ENCODE data around the gene ADRA1B.

The ADRA1B gene

DNA sequence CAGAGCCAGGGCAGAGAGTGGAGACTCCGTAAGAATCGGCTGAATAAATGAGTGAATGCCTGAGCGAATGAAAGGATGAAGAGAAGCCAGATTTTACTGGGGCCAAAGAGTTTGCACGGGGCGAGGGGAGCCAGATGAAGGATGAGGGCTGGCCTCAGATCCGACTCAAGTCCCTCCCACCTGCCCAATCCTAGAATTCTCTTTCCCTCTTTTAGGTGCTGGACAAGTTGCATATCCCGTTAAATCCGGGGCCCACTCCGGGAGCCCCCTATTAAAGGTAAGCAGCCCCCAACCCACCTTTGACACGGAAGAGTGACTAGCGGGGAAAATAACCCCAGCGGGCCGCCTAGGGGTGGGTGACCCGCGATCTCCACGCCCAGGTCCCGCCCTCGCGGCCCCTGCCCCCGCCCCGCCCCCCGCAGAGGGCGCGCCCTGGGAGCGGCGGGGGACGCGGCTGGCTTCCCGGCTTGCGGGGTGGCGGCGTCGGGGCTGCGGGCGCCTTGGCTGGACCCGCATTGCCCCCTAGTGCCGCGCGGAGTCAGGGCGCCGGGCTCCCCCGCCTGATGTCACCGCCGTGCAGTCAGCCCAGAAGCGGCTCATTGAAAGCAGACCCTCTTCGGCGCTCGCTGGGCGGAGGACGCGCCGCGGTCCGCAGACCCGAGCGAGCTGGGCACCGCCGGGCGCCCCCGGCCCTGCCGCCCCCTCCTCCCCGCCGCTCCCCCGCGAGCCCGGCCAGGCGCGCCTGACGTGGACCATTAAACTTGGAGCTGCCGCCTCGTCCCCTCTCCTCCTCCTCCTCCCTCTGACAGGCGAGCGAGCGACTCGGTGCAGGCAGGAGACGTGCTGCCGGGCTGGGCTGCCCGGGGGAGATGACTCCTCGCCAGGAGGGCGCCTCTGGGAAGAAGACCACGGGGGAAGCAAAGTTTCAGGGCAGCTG, at the start of gene ADRA1B:
TSS of gene ADRA1B (plus strand) at position 579 of the 937 bp plus-strand sequence. CDS start 424 bp downstream, outside the sequence.
- DNase-seq: no peak

GRCh38 chr5:159873680-159874079, 42.6 kb upstream of the ADRA1B start:
- DNase-seq: no peak

- no peak for DNase-seq
Observed at GRCh38 chr5:159874263-159874662, 42.0 kb upstream of the ADRA1B start.

DNA sequence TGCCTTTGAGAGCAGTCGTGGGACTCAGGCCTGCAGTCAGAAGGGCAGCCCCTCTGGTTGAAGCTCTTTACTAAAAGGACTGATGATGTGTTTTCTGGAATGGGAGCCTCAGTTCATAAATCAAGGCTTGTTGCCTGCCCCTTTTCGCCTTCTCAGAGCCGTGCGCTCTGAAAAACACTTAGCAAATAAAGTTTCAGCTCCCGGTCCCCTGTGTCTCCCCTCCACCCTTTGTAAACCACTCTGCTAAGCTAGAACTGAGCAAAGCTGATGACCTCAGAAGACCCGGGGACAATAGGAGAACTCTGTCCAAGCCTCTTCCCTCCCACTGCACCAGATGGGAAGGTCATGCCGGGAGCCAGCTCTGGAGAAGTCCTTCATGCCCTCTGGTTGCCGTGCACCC, 39.3 kb upstream of the ADRA1B start:
- DNase-seq: no peak

DNA sequence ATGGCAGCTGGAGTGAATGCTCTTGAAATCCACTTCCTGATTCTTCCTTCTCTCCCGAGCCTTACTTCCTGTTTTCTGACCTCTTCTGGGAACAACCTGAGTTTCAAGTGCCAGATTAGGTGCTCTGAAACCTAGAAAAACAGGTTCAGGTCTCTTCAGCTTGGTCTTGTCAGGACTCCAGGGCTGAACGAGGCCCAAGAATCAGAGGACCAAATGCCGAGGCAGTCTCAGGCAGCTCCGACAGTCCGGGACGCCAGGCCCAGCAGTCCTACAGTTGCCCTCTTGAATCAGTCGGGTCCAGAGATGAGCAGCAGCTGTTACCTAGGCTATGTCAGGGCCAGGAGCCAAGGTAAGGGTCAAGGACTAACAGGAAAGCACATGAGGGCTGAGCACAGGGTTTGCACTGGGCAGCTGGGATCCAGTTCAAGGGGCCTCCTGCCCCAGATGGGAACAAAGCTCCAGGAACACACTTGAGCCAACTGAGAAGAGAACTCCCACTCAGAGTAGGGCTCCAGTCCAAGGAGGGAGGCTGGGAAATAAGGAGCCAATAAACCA, 38.3 kb upstream of the ADRA1B start:
- DNase-seq: no peak

GRCh38 chr5:159878988-159879471, 37.3 kb upstream of the ADRA1B start:
- no peak for DNase-seq

DNA sequence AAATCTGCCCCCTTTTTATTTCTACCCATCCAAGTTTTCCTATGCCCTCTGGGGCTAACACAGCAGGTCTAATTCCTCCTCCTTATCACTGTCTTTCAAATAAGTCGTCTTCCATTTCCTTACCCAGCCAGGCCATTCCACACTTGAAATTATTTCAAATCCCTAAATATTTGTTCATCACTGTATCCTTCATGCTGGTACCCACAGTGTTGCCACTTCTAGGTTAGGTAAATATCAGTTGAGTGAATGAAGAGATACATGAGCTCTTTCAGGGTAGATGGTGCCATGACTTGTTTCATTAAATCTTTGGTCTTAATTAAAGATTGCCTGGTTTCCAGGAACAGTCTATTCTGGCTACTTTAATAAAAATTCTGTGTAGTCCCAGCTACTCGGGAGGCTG, 35.6 kb upstream of the ADRA1B start:
- no peak for DNase-seq

GRCh38 chr5:159881967-159882366, 34.3 kb upstream of the ADRA1B start:
- no peak for DNase-seq

- no peak for DNase-seq
Observed at GRCh38 chr5:159883522-159883950, 32.7 kb upstream of the ADRA1B start.

DNA sequence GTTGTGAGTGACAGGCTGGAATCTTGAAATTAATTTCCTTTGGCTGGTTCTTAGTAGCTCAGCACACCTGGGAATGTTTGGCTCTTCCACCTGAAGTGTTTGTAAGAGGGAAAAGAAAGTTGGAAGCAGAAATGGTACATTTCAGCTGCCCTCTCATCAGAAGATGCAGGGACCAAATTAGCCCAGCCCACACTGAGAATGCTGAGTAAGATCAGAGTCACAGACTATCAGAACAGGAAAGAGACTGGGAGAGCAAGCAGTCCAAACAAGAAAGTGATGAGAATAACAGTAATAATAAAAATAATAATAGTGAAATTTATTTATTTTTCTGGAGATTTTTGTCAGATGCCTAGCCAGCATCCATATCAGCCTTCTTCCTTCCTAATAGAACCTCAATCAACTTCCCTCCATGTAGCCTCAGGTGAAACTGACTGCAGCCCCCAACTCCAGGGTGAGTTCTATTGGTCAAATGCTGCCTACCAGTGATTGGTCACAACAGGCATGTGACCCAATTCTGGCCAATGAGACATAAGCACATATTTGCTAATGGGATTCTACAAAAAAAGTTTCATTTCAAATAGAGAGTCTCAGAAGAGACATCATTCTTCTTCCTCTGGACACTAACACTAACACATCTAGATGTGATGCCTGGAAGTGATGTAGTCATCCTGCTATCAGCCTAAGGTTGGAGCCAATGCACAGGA, 31.2 kb upstream of the ADRA1B start:
- DNase-seq: no peak

DNA sequence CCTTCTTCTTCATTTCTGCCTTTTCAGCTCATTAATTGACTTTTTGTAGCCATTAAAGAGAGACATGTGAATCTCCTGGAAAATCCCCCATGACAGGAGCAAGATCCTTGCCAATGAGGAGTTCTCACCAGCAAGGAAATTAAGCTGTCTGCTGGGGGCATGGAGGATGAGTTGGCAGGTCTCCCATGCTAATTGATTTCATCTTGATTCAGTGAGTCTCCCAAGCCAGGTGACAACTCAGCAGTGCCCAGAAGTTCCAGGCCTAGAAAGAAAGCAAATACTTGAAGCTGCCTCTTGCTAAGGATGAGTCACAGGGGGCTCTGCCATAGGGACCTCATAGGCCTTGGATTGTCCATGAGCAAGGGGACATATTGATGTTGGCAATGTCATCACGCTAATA, 30.0 kb upstream of the ADRA1B start:
- no peak for DNase-seq

- no peak for DNase-seq
Observed at GRCh38 chr5:159887050-159887449, 29.2 kb upstream of the ADRA1B start.

DNA sequence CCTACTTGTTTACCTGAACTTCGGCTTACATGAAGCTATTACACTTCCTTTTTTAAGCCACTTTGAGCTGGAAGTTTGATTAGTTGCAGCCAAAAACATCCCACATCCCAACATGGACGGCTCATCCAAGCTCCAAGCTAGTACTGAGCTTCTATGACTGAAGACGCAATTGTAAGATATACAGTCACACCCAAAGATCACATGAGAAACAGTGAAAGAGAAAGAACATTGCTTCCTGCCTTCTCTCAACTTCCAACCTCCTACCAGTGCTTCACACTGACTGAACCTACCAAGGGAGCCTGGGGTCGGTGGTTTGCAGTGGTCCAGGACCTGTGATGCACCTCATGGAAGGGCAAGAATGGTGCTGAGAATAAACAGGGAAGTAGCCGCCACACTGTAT, 27.4 kb upstream of the ADRA1B start:
- no peak for DNase-seq

DNA sequence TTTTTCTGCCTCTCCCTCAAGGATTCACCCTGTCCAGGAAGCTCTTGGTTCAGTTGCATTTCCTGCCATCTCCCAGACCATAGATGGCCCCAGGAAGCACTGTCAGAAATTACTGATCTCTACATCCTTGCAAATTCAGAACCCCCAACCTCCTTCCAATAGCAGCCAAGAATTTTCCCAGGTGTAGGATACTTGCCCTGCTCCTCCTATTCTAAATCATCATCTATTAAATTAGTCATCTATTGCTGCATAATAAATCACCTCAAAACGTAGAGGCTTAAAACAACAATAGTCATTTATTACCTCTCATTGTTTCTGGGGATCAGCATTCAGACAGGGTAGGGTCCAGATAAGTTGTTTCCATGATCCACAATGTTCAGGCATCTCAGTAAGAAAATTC, 26.1 kb upstream of the ADRA1B start:
- no peak for DNase-seq

DNA sequence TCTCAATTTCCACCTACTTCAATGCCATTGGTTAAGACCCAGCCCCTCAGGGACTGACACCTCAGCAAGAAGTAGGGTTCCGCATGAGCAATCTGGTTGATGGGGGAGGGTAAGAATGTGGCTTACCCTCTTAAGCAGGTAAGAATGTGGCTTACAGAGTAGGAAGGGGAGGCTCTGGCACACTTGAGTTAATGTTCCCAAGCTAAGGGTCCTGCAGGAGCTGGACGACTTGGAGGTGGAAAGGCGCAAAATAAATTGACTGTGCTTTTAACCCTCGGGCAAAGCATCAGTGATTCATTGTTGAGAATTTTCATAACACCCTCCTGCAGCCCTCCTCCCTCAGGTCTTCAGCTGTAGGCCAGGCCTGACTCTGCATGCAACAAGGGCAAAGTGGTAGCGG, 24.9 kb upstream of the ADRA1B start:
- no peak for DNase-seq

DNA sequence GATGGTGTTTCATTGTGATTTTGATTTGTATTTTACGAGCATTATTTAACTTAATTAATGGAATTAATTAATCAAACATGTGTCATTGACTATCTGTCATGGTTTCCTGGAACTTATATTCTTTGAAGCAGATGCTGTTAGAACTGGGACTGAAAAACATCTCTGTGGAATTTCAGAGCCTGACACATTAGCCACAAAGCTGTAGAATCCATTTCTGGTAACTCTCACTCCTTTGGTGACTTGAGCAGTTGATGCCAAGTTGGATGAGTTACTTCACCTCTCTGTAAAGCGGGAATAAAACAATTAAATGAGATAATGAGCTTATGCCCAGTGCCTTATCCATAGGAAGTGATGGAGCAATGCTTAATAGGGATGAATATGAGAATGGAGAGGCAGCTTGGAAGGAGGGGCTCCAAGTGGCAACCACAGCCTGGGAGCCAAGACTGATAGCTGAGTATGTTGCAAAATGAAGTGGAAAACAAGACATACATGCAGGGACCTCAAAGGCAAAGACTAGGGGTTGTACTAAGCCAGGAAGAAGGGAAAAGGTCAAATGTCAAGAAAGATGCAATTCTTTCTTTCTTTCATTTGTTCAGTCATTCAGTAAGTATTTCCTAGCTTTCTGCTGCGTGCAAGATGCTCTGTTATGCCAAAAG, 23.1 kb upstream of the ADRA1B start:
- DNase-seq: no peak

- DNase-seq: no peak
Observed at GRCh38 chr5:159894149-159894720, 22.0 kb upstream of the ADRA1B start.

- DNase-seq: no peak
Observed at GRCh38 chr5:159897786-159898393, 18.4 kb upstream of the ADRA1B start.

- no peak for DNase-seq
Observed at GRCh38 chr5:159899067-159900049, 16.9 kb upstream of the ADRA1B start.

GRCh38 chr5:159901308-159901707, 15.0 kb upstream of the ADRA1B start:
- no peak for DNase-seq

GRCh38 chr5:159901772-159902171, 14.5 kb upstream of the ADRA1B start:
- no peak for DNase-seq

All from KG1 (cell line).